Activated naive CD8-positive, alpha-beta T cell treated with anti-CD3 and anti-CD28 coated beads for 36 hours (primary cell): ENCODE results near the gene RASAL2. TPM values are rescaled to one million over a fixed set of nuclear protein-coding genes. Genes with fewer than 3 reads are reported as not detected.

Source experiments
- DNase-seq: peaks from one replicate; pipeline ENCODE4 v3.0.0; 2021
- H3K27ac Mint-ChIP-seq: one replicate; pipeline ENCODE4 v1.8.0; 2022; ENCODE audit warnings: mild to moderate bottlenecking, moderate library complexity, mixed read lengths
- H3K27me3 Mint-ChIP-seq: one replicate; pipeline ENCODE4 v1.8.0; 2022; ENCODE audit warnings: mild to moderate bottlenecking, mixed read lengths
- H3K36me3 Mint-ChIP-seq: one replicate; pipeline ENCODE4 v1.8.0; 2021; ENCODE audit warnings: mild to moderate bottlenecking, mixed read lengths
- H3K4me1 Mint-ChIP-seq: one replicate; pipeline ENCODE4 v1.8.0; 2021; ENCODE audit warnings: mixed read lengths
- H3K4me3 Mint-ChIP-seq: one replicate; pipeline ENCODE4 v1.8.0; 2022; ENCODE audit warnings: mild to moderate bottlenecking, moderate library complexity, mixed read lengths
- H3K9me3 Mint-ChIP-seq: one replicate; pipeline ENCODE4 v1.8.0; 2022; ENCODE audit warnings: mixed read lengths
- total RNA-seq, 2 experiments: library from RNA; stranded (reverse); gene quantifications; one replicate each; pipeline ENCODE4 v1.2.3, GENCODE V29; 2021

The RASAL2 gene
- total RNA-seq, result not detected

GRCh38 chr1:178093951-178094738 is at the start of gene RASAL2:
Gene RASAL2 (plus strand): TSS chr1:178094104. CDS start chr1:178094493, 389 bp downstream.
- Mint-ChIP-seq H3K27ac (no peak within 1 kb of the TSS), H3K4me1 (peaks cover 9% of the 10 kb centered on the region), H3K9me3 (peaks cover 5% of the 10 kb centered on the region), H3K36me3 (peaks cover 4% of the 10 kb centered on the region), H3K4me3 (peak within 1 kb of the TSS; percentile 68), H3K27me3 (peaks cover 75% of the 10 kb centered on the region)
- peak; percentile 8 for DNase-seq

- no peak for DNase-seq
- Mint-ChIP-seq H3K27me3 (no peaks in the 10 kb centered on the region), H3K4me1 (no peaks in the 10 kb centered on the region), H3K4me3 (no peak overlapping the region), H3K9me3 (no peaks in the 10 kb centered on the region), H3K27ac (no peak overlapping the region), H3K36me3 (no peaks in the 10 kb centered on the region)
Measured at GRCh38 chr1:178046591-178047270, 47.2 kb upstream of the RASAL2 start.

GRCh38 chr1:178047403-178048093 is 46.4 kb upstream of the RASAL2 start:
- H3K4me1 Mint-ChIP-seq, result no peaks in the 10 kb centered on the region
- no peak overlapping the region for H3K27ac Mint-ChIP-seq
- no peak for DNase-seq
- H3K4me3 Mint-ChIP-seq, result no peak overlapping the region
- no peaks in the 10 kb centered on the region for H3K36me3 Mint-ChIP-seq
- H3K9me3 Mint-ChIP-seq, result no peaks in the 10 kb centered on the region
- no peaks in the 10 kb centered on the region for H3K27me3 Mint-ChIP-seq

- no peak overlapping the region for H3K27ac Mint-ChIP-seq
- H3K9me3 Mint-ChIP-seq, result no peaks in the 10 kb centered on the region
- H3K36me3 Mint-ChIP-seq, result no peaks in the 10 kb centered on the region
- H3K27me3 Mint-ChIP-seq, result no peaks in the 10 kb centered on the region
- H3K4me3 Mint-ChIP-seq, result no peak overlapping the region
- no peaks in the 10 kb centered on the region for H3K4me1 Mint-ChIP-seq
- no peak for DNase-seq
Measured at GRCh38 chr1:178048426-178048825, 45.5 kb upstream of the RASAL2 start.

- H3K4me3 Mint-ChIP-seq, result no peak overlapping the region
- no peaks in the 10 kb centered on the region for H3K9me3 Mint-ChIP-seq
- H3K36me3 Mint-ChIP-seq, result no peaks in the 10 kb centered on the region
- H3K27ac Mint-ChIP-seq, result no peak overlapping the region
- no peak for DNase-seq
- no peaks in the 10 kb centered on the region for H3K27me3 Mint-ChIP-seq
- no peaks in the 10 kb centered on the region for H3K4me1 Mint-ChIP-seq
Measured at GRCh38 chr1:178048883-178049282, 45.0 kb upstream of the RASAL2 start.

- DNase-seq, result no peak
- Mint-ChIP-seq H3K36me3 (no peaks in the 10 kb centered on the region), H3K27me3 (no peaks in the 10 kb centered on the region), H3K4me1 (no peaks in the 10 kb centered on the region), H3K4me3 (no peak overlapping the region), H3K9me3 (no peaks in the 10 kb centered on the region), H3K27ac (no peak overlapping the region)
Measured at GRCh38 chr1:178050084-178050483, 43.8 kb upstream of the RASAL2 start.

GRCh38 chr1:178051071-178051470 is 42.8 kb upstream of the RASAL2 start:
- no peaks in the 10 kb centered on the region for H3K4me1 Mint-ChIP-seq
- H3K36me3 Mint-ChIP-seq, result no peaks in the 10 kb centered on the region
- H3K4me3 Mint-ChIP-seq, result no peak overlapping the region
- H3K9me3 Mint-ChIP-seq, result no peaks in the 10 kb centered on the region
- no peak overlapping the region for H3K27ac Mint-ChIP-seq
- DNase-seq, result no peak
- H3K27me3 Mint-ChIP-seq, result no peaks in the 10 kb centered on the region

GRCh38 chr1:178052650-178053461 is 41.0 kb upstream of the RASAL2 start:
- Mint-ChIP-seq H3K4me3 (no peak overlapping the region), H3K27ac (no peak overlapping the region), H3K4me1 (no peaks in the 10 kb centered on the region), H3K36me3 (no peaks in the 10 kb centered on the region), H3K27me3 (no peaks in the 10 kb centered on the region), H3K9me3 (no peaks in the 10 kb centered on the region)
- DNase-seq, result no peak

- H3K4me3 Mint-ChIP-seq, result no peak overlapping the region
- no peaks in the 10 kb centered on the region for H3K9me3 Mint-ChIP-seq
- no peaks in the 10 kb centered on the region for H3K27me3 Mint-ChIP-seq
- no peaks in the 10 kb centered on the region for H3K4me1 Mint-ChIP-seq
- no peak for DNase-seq
- no peaks in the 10 kb centered on the region for H3K36me3 Mint-ChIP-seq
- H3K27ac Mint-ChIP-seq, result no peak overlapping the region
Measured at GRCh38 chr1:178055093-178055492, 38.8 kb upstream of the RASAL2 start.

- no peaks in the 10 kb centered on the region for H3K9me3 Mint-ChIP-seq
- no peaks in the 10 kb centered on the region for H3K36me3 Mint-ChIP-seq
- H3K4me1 Mint-ChIP-seq, result no peaks in the 10 kb centered on the region
- H3K4me3 Mint-ChIP-seq, result no peak overlapping the region
- H3K27me3 Mint-ChIP-seq, result no peaks in the 10 kb centered on the region
- DNase-seq, result no peak
- no peak overlapping the region for H3K27ac Mint-ChIP-seq
Measured at GRCh38 chr1:178055779-178056471, 38.0 kb upstream of the RASAL2 start.

- no peak for DNase-seq
- Mint-ChIP-seq H3K4me1 (no peaks in the 10 kb centered on the region), H3K27me3 (no peaks in the 10 kb centered on the region), H3K4me3 (no peak overlapping the region), H3K36me3 (no peaks in the 10 kb centered on the region), H3K27ac (no peak overlapping the region), H3K9me3 (no peaks in the 10 kb centered on the region)
Measured at GRCh38 chr1:178057141-178057765, 36.7 kb upstream of the RASAL2 start.

- Mint-ChIP-seq H3K27me3 (no peaks in the 10 kb centered on the region), H3K27ac (no peak overlapping the region), H3K36me3 (no peaks in the 10 kb centered on the region), H3K4me1 (no peaks in the 10 kb centered on the region), H3K9me3 (no peaks in the 10 kb centered on the region), H3K4me3 (no peak overlapping the region)
- no peak for DNase-seq
Measured at GRCh38 chr1:178057912-178058534, 35.9 kb upstream of the RASAL2 start.

GRCh38 chr1:178060789-178061556 is 32.9 kb upstream of the RASAL2 start:
- Mint-ChIP-seq H3K4me1 (no peaks in the 10 kb centered on the region), H3K36me3 (no peaks in the 10 kb centered on the region), H3K4me3 (no peak overlapping the region), H3K27ac (no peak overlapping the region), H3K9me3 (no peaks in the 10 kb centered on the region), H3K27me3 (no peaks in the 10 kb centered on the region)
- no peak for DNase-seq
